ENCODE data around the gene HS1BP3.

- no peak for TF ChIP-seq CTCF (IDR thresholded peaks at IDR 0.05)
- no peak for TF ChIP-seq POLR2AphosphoS5 (IDR thresholded peaks at IDR 0.05; ENCODE audit: insufficient read depth in 1 of 2, low read depth in 1 of 2)
- no peak for TF ChIP-seq POLR2A (IDR thresholded peaks at IDR 0.05)
These were observed 60.0 kb downstream of the HS1BP3 start for GRCh38 chr2:20590704-20591515.
